Adipocyte (in vitro differentiated cells): ENCODE measurements around the gene CEP57.
A peak's percentile ranks its signal among the peaks of the same experiment; 100 is the strongest.
"Not testable (repeated sequence)": the region's sequence is repeated elsewhere in the genome, so short reads cannot be mapped to it uniquely, and the experiment has no call there.

Experiments used
- DNase-seq: peaks from one replicate; pipeline ENCODE4 v3.0.0-alpha.2; 2015; ENCODE audit warnings: low read depth
- H3K27me3 ChIP-seq: replicated peaks from 2 replicates; pipeline ENCODE4 v1.7.0; 2013; ENCODE audit warnings: mild to moderate bottlenecking, low read length, moderate library complexity; ENCODE audit not compliant: control insufficient read depth, insufficient read depth
- H3K36me3 ChIP-seq: 2 replicates; pipeline ENCODE4 v1.7.0; 2013; ENCODE audit warnings: low read length, mild to moderate bottlenecking, moderate library complexity; ENCODE audit not compliant: control insufficient read depth, insufficient read depth, severe bottlenecking
- H3K4me1 ChIP-seq: 2 replicates; pipeline ENCODE4 v1.7.0; 2013; ENCODE audit warnings: mild to moderate bottlenecking, low read length, moderate library complexity; ENCODE audit not compliant: control insufficient read depth, insufficient read depth
- H3K4me3 ChIP-seq: 2 replicates; pipeline ENCODE4 v1.7.0; 2013; ENCODE audit warnings: mild to moderate bottlenecking, low read length, moderate library complexity
- H3K9ac ChIP-seq: 2 replicates; pipeline ENCODE4 v1.7.0; 2013; ENCODE audit warnings: mild to moderate bottlenecking, low read length, moderate library complexity
- H3K9me3 ChIP-seq: 2 replicates; pipeline ENCODE4 v1.7.0; 2013; ENCODE audit warnings: mild to moderate bottlenecking, low read length, moderate library complexity; ENCODE audit not compliant: control insufficient read depth

CEP57 gene

GRCh38 chr11:95832763-95833162, 42.5 kb downstream of the CEP57 start:
- peaks cover 72% of the 10 kb centered on the region for H3K36me3 ChIP-seq
- no peak for DNase-seq
- H3K4me1 ChIP-seq, result peaks cover 9% of the 10 kb centered on the region
- no peaks in the 10 kb centered on the region for H3K27me3 ChIP-seq
- H3K4me3 ChIP-seq, result no peak overlapping the region
- no peak overlapping the region for H3K9ac ChIP-seq
- H3K9me3 ChIP-seq, result no peaks in the 10 kb centered on the region

- no peak for DNase-seq
- no peaks in the 10 kb centered on the region for H3K27me3 ChIP-seq
- peaks cover 6% of the 10 kb centered on the region for H3K4me1 ChIP-seq
- no peaks in the 10 kb centered on the region for H3K9me3 ChIP-seq
- peaks cover 71% of the 10 kb centered on the region for H3K36me3 ChIP-seq
- H3K9ac ChIP-seq, result no peak overlapping the region
- H3K4me3 ChIP-seq, result no peak overlapping the region
These were observed 43.1 kb downstream of the CEP57 start for GRCh38 chr11:95833378-95833777.

- H3K4me3 ChIP-seq, result no peak overlapping the region
- peaks cover 6% of the 10 kb centered on the region for H3K4me1 ChIP-seq
- H3K9me3 ChIP-seq, result no peaks in the 10 kb centered on the region
- H3K9ac ChIP-seq, result no peak overlapping the region
- no peaks in the 10 kb centered on the region for H3K27me3 ChIP-seq
- no peak for DNase-seq
- H3K36me3 ChIP-seq, result peaks cover 62% of the 10 kb centered on the region
These were observed 45.1 kb downstream of the CEP57 start for GRCh38 chr11:95835351-95835750.

- no peaks in the 10 kb centered on the region for H3K27me3 ChIP-seq
- peaks cover 59% of the 10 kb centered on the region for H3K36me3 ChIP-seq
- peaks cover 6% of the 10 kb centered on the region for H3K4me1 ChIP-seq
- H3K9ac ChIP-seq, result peak overlapping the region; percentile 9
- peak; percentile 95 for DNase-seq
- H3K4me3 ChIP-seq, result no peak overlapping the region
- no peaks in the 10 kb centered on the region for H3K9me3 ChIP-seq
These were observed 45.6 kb downstream of the CEP57 start for GRCh38 chr11:95835768-95836488.

GRCh38 chr11:95845167-95845566, 54.9 kb downstream of the CEP57 start:
- peaks cover 41% of the 10 kb centered on the region for H3K36me3 ChIP-seq
- DNase-seq, result no peak
- H3K4me3 ChIP-seq, result no peak overlapping the region
- H3K9ac ChIP-seq, result no peak overlapping the region
- peaks cover 15% of the 10 kb centered on the region for H3K4me1 ChIP-seq
- H3K27me3 ChIP-seq, result no peaks in the 10 kb centered on the region
- no peaks in the 10 kb centered on the region for H3K9me3 ChIP-seq

- Histone ChIP-seq H3K4me1 (peaks cover 17% of the 10 kb centered on the region), H3K9ac (no peak overlapping the region), H3K27me3 (no peaks in the 10 kb centered on the region), H3K9me3 (no peaks in the 10 kb centered on the region), H3K4me3 (peak overlapping the region; percentile 30), H3K36me3 (peaks cover 34% of the 10 kb centered on the region)
- DNase-seq, result peak; percentile 61
These were observed 59.0 kb downstream of the CEP57 start for GRCh38 chr11:95849087-95849825.

- H3K27me3 ChIP-seq, result no peaks in the 10 kb centered on the region
- no peak for DNase-seq
- H3K9me3 ChIP-seq, result no peaks in the 10 kb centered on the region
- peaks cover 17% of the 10 kb centered on the region for H3K4me1 ChIP-seq
- peaks cover 29% of the 10 kb centered on the region for H3K36me3 ChIP-seq
- H3K4me3 ChIP-seq, result no peak overlapping the region
- H3K9ac ChIP-seq, result no peak overlapping the region
These were observed 59.8 kb downstream of the CEP57 start for GRCh38 chr11:95850137-95850536.

GRCh38 chr11:95853138-95853537, 62.8 kb downstream of the CEP57 start:
- H3K27me3 ChIP-seq, result no peaks in the 10 kb centered on the region
- peaks cover 17% of the 10 kb centered on the region for H3K4me1 ChIP-seq
- H3K36me3 ChIP-seq, result peaks cover 35% of the 10 kb centered on the region
- no peak overlapping the region for H3K9ac ChIP-seq
- DNase-seq, result no peak
- H3K4me3 ChIP-seq, result no peak overlapping the region
- no peaks in the 10 kb centered on the region for H3K9me3 ChIP-seq

GRCh38 chr11:95853862-95854261, 63.6 kb downstream of the CEP57 start:
- Histone ChIP-seq H3K36me3 (peaks cover 36% of the 10 kb centered on the region), H3K4me3 (no peak overlapping the region), H3K9me3 (no peaks in the 10 kb centered on the region), H3K9ac (no peak overlapping the region), H3K4me1 (peaks cover 14% of the 10 kb centered on the region), H3K27me3 (no peaks in the 10 kb centered on the region)
- no peak for DNase-seq

- not testable (repeated sequence) for DNase-seq, H3K9ac ChIP-seq, H3K27me3 ChIP-seq, H3K9me3 ChIP-seq, H3K4me1 ChIP-seq, H3K4me3 ChIP-seq
- peaks cover 36% of the 10 kb centered on the region for H3K36me3 ChIP-seq
These were observed 64.1 kb downstream of the CEP57 start for GRCh38 chr11:95854362-95854761.

- H3K36me3 ChIP-seq, result peaks cover 35% of the 10 kb centered on the region
- not testable (repeated sequence) for H3K4me3 ChIP-seq, H3K9me3 ChIP-seq, H3K27me3 ChIP-seq, DNase-seq, H3K9ac ChIP-seq, H3K4me1 ChIP-seq
These were observed 69.7 kb downstream of the CEP57 start for GRCh38 chr11:95860024-95860423.
